Ascending aorta (tissue), 2 donors: ENCODE measurements around the gene TTLL5. TPM values are rescaled to one million over a fixed set of nuclear protein-coding genes. Genes with fewer than 3 reads are reported as not detected.

Source experiments
- DNase-seq, 2 donors: peaks; one replicate each; pipeline ENCODE4 v3.0.0-alpha.2; 2019; ENCODE audit warnings: low spot score in 2 of 2
- H3K27ac ChIP-seq, 2 donors: fragments of 200-600 bp; sonication (generic); one replicate each; pipeline ENCODE4 v1.5.1; 2016 to 2017; ENCODE audit warnings: mild to moderate bottlenecking in 1 of 2
- H3K27me3 ChIP-seq: fragments of 200-600 bp; sonication (generic); one replicate; pipeline ENCODE4 v1.5.1; 2017
- H3K36me3 ChIP-seq, 2 donors: fragments of 200-600 bp; sonication (generic); one replicate each; pipeline ENCODE4 v1.5.1; 2016
- H3K4me1 ChIP-seq, 2 donors: fragments of 200-600 bp; sonication (generic); one replicate each; pipeline ENCODE4 v1.5.1; 2016 to 2017; ENCODE audit warnings: mild to moderate bottlenecking in 1 of 2
- H3K4me3 ChIP-seq, 2 donors: fragments of 200-600 bp; sonication (generic); one replicate each; pipeline ENCODE4 v1.5.1; 2016 to 2017; ENCODE audit warnings: mild to moderate bottlenecking in 1 of 2
- H3K9me3 ChIP-seq, 2 donors: fragments of 200-600 bp; sonication (generic); one replicate each; pipeline ENCODE4 v1.5.1; 2016
- CTCF ChIP-seq, 3 experiments: fragments of 200-600 bp in 2 of 3; fragments of 450-650 bp in 1 of 3; sonication (generic) in 2 of 3; IDR thresholded peaks; one replicate each; pipeline ENCODE4 v1.5.1; 2016 to 2019; ENCODE audit warnings: antibody characterized with exemption in 3 of 3, mild to moderate bottlenecking in 1 of 3, moderate library complexity in 1 of 3
- intact Hi-C: fragments of 100-400 bp; cut with DNase I; formaldehyde crosslinking; loops from one replicate; pipeline ENCODE4 v1.15.1; 2023
- total RNA-seq: library from RNA; depleted of rRNA; stranded (reverse); fragments of >200 nt; gene quantifications from one replicate; pipeline ENCODE4 v1.1.0, GENCODE V29; 2016

Gene TTLL5
- total RNA-seq, 1 donor from 2014 or later = 43.1 TPM

GRCh38 chr14:75995372-75996041 lies 334.5 kb downstream of the TTLL5 start:
- TF ChIP-seq CTCF (IDR thresholded peaks at IDR 0.05) = no peak
- DNase-seq = peak; percentile 51 to 97
- intact Hi-C loops = loop anchor here (1.0 kb wide), 1 partner anchor 17 kb away; no protein-coding TSS in a partner anchor
- Histone ChIP-seq H3K27me3 (no peaks in the 10 kb centered on the region), H3K27ac (peak overlapping the region; percentile 87 to 100), H3K4me3 (peak overlapping the region in 1 of 2 donors; percentile 37), H3K9me3 (no peaks in the 10 kb centered on the region), H3K4me1 (peaks cover 8 to 46% of the 10 kb centered on the region in 2 donors), H3K36me3 (peaks cover 2 to 11% of the 10 kb centered on the region in 2 donors)

- Histone ChIP-seq H3K4me3 (no peak overlapping the region), H3K27ac (peak overlapping the region; percentile 87 to 100), H3K9me3 (no peaks in the 10 kb centered on the region), H3K4me1 (peaks cover 6 to 37% of the 10 kb centered on the region in 2 donors), H3K27me3 (no peaks in the 10 kb centered on the region), H3K36me3 (peaks cover 3 to 21% of the 10 kb centered on the region in 2 donors)
- no peak for TF ChIP-seq CTCF (IDR thresholded peaks at IDR 0.05)
- DNase-seq = no peak
- intact Hi-C loops = no loop called here
Measured at GRCh38 chr14:75996488-75996887, 335.4 kb downstream of the TTLL5 start.

- Histone ChIP-seq H3K27ac (peak overlapping the region; percentile 58 to 100), H3K36me3 (peaks cover 3 to 38% of the 10 kb centered on the region in 2 donors)
- TF ChIP-seq CTCF (IDR thresholded peaks at IDR 0.05) = no peak
Measured at GRCh38 chr14:75999511-76000190, 338.6 kb downstream of the TTLL5 start.

GRCh38 chr14:76002383-76002782 lies 341.3 kb downstream of the TTLL5 start:
- intact Hi-C loops = no loop called here
- peaks cover 19 to 55% of the 10 kb centered on the region in 2 donors for H3K36me3 ChIP-seq
- no peak for DNase-seq
- no peaks in the 10 kb centered on the region for H3K27me3 ChIP-seq
- peak overlapping the region; percentile 9 to 56 for H3K27ac ChIP-seq
- no peak overlapping the region for H3K4me3 ChIP-seq
- H3K4me1 ChIP-seq = peaks cover 0 to 4% of the 10 kb centered on the region in 2 donors
- no peak for TF ChIP-seq CTCF (IDR thresholded peaks at IDR 0.05)
- H3K9me3 ChIP-seq = no peaks in the 10 kb centered on the region

More at GRCh38 chr14:75999511-76000190, 338.6 kb downstream of the TTLL5 start:
- Histone ChIP-seq H3K27me3 (no peaks in the 10 kb centered on the region), H3K4me1 (peaks cover 0 to 7% of the 10 kb centered on the region in 2 donors), H3K9me3 (no peaks in the 10 kb centered on the region), H3K4me3 (no peak overlapping the region)
- intact Hi-C loops = no loop called here
- no peak for DNase-seq

Other genes with a start within 250 kb of the TTLL5 start
- 213 TPM for gene JDP2, start 233.2 kb upstream of the TTLL5 start, total RNA-seq
- gene BATF, start 138.8 kb upstream of the TTLL5 start, total RNA-seq = not detected
- 3.4 TPM for gene FLVCR2, start 82.6 kb upstream of the TTLL5 start, total RNA-seq
- gene ERG28, start 370 bp upstream of the TTLL5 start, total RNA-seq = 2.3 TPM